HepG2 (cell line): Measurements from ENCODE around the gene MIA3. TPM values are rescaled to one million over a fixed set of nuclear protein-coding genes. Genes with fewer than 3 reads are reported as not detected.

Experiments
- ATAC-seq: fragments of 200-7000 bp; cut with Tn5 transposase; 3 replicates; pipeline ENCODE4 v1.9.1; 2020; ENCODE audit warnings: mild to moderate bottlenecking, moderate library complexity
- BruUV-seq: library from RNA; stranded (reverse); fragments of 400-500 nt; replicated peaks from 2 replicates; lab custom pipeline; 2021; lab: Mats Ljungman, UMichigan
- CTCF ChIA-PET: fragments of 300-600 bp; formaldehyde crosslinking; extraction: SDS; loops from one replicate; lab custom pipeline; 2021; ENCODE audit warnings: low total read pairs, inconsistent platforms, low intra/inter-chr PET ratio; lab: Yijun Ruan, JAX
- POLR2A ChIA-PET: fragments of 350-600 bp; sonication (Branson Sonifier 250); formaldehyde crosslinking; loops from one replicate; lab custom pipeline; 2020; ENCODE audit warnings: antibody characterized with exemption, inconsistent platforms; lab: Yijun Ruan, JAX
- DNase-seq: peaks from one replicate; pipeline ENCODE4 v3.0.0-alpha.2; 2015; ENCODE audit warnings: low spot score
- FAIRE-seq: peaks from 3 replicates; lab custom pipeline; 2011; peaks lifted over from hg19 to GRCh38; lab: Jason Lieb, UNC
- H2AFZ ChIP-seq: one replicate; pipeline ENCODE4 v1.6.1; 2011; ENCODE audit warnings: low read length, inconsistent platforms
- H3K27ac ChIP-seq: fragments of 300-600 bp; 3 replicates; pipeline ENCODE4 v1.8.0; 2011; ENCODE audit warnings: mixed run types, mild to moderate bottlenecking, mixed read lengths, low read length, inconsistent platforms; ENCODE audit not compliant: insufficient read depth; ENCODE audit errors: extremely low read length
- H3K27me3 ChIP-seq, 2 experiments: fragments of 200-600 bp in 1 of 2; 2 replicates in 1 of 2; 3 replicates in 1 of 2; pipeline versions ENCODE4 v1.6.0 to v1.8.0; 2011; ENCODE audit warnings: low read length in 2 of 2, mild to moderate bottlenecking in 2 of 2, moderate library complexity in 2 of 2, inconsistent platforms in 1 of 2; ENCODE audit not compliant: insufficient read depth in 2 of 2, control insufficient read depth in 1 of 2
- H3K36me3 ChIP-seq, 2 experiments: fragments of 200-600 bp in 1 of 2; replicated peaks in 1 of 2; 2 replicates in 1 of 2; 3 replicates in 1 of 2; pipeline versions ENCODE4 v1.5.1 to v1.8.0; 2011; ENCODE audit warnings: low read length in 2 of 2, inconsistent platforms in 1 of 2; ENCODE audit not compliant: insufficient read depth in 2 of 2, control insufficient read depth in 1 of 2
- H3K4me1 ChIP-seq: 2 replicates; pipeline ENCODE4 v1.5.1; 2012; ENCODE audit warnings: low read length, inconsistent platforms; ENCODE audit not compliant: insufficient read depth
- H3K4me2 ChIP-seq: 2 replicates; pipeline ENCODE4 v1.6.0; 2011; ENCODE audit warnings: low read depth, low read length, inconsistent platforms
- H3K4me3 ChIP-seq, 3 experiments: fragments of 200-600 bp in 1 of 3; sonication (generic), shearing (Covaris generic) in 1 of 3; replicated peaks in 1 of 3; 2 replicates each; pipeline ENCODE4 v1.5.1; 2011 to 2016; ENCODE audit warnings: low read length in 3 of 3, inconsistent platforms in 2 of 3, low read depth in 2 of 3, mild to moderate bottlenecking in 2 of 3, control low read depth in 1 of 3, mixed read lengths in 1 of 3; ENCODE audit not compliant: insufficient read depth in 1 of 3
- H3K79me2 ChIP-seq: one replicate; pipeline ENCODE4 v1.6.1; 2011; ENCODE audit warnings: low read length, inconsistent platforms; ENCODE audit not compliant: insufficient read depth
- H3K9ac ChIP-seq: 2 replicates; pipeline ENCODE4 v1.6.0; 2011; ENCODE audit warnings: mild to moderate bottlenecking, low read depth, low read length, inconsistent platforms; ENCODE audit not compliant: insufficient read depth
- H3K9me3 ChIP-seq: 2 replicates; pipeline ENCODE4 v1.5.1; 2012; ENCODE audit warnings: mild to moderate bottlenecking, low read length
- H4K20me1 ChIP-seq: 2 replicates; pipeline ENCODE4 v1.6.0; 2011; ENCODE audit warnings: inconsistent platforms, mild to moderate bottlenecking, low read length, moderate library complexity; ENCODE audit not compliant: insufficient read depth
- SALL1 ChIP-seq: sonication (generic); formaldehyde crosslinking; IDR thresholded peaks from 2 replicates; pipeline ENCODE4 v1.8.0; 2022; ENCODE audit warnings: mild to moderate bottlenecking, missing genetic modification reagents
- WGBS: methylation state at CpG from one replicate; pipeline ENCODE4 v1.1.6; 2017; ENCODE audit warnings: low lambda C conversion rate; 5-methylcytosine and 5-hydroxymethylcytosine counted together
- in situ Hi-C: cut with HindIII; loops from 2 replicates; pipeline ENCODE4 v1.10.0; 2017; ENCODE audit warnings: low pct_unique_long_range_greater_than_20kb; ENCODE audit not compliant: extremely low pct_ligation_motif_present
- intact Hi-C: fragments of 100-400 bp; cut with micrococcal nuclease; formaldehyde crosslinking; loops from one replicate; pipeline ENCODE4 v1.10.0; 2022; ENCODE audit not compliant: unreplicated experiment
- polyA plus RNA-seq, 8 experiments: library from polyadenylated mRNA; depleted of rRNA in 3 of 8; stranded (reverse) in 7 of 8; unstranded in 1 of 8; fragments of >200 nt; fragmentation: Illumina TruSeq in 4 of 8; extraction: Trizol in 4 of 8; gene quantifications; 2 replicates each; pipeline versions ENCODE4 v1.2.1 to v1.2.3, GENCODE V29; 2011 to 2016; ENCODE audit warnings: low read depth in 4 of 8, missing spikeins in 1 of 8, mixed read lengths in 1 of 8; ENCODE audit not compliant: insufficient read depth in 1 of 8
- total RNA-seq, 5 experiments: library from RNA; depleted of rRNA; stranded (reverse); fragments of >200 nt; fragmentation: Illumina TruSeq; extraction: Trizol; gene quantifications; 2 replicates each; pipeline ENCODE4 v1.2.3, GENCODE V29; 2016; ENCODE audit warnings: low read depth in 1 of 5
- TF ChIP-seq, protein P1 (sequence below): sonication (generic); formaldehyde crosslinking; IDR thresholded peaks from 2 replicates; pipeline ENCODE4 v1.5.1; 2020; ENCODE audit warnings: mild to moderate bottlenecking, missing genetic modification reagents, borderline replicate concordance

Gene MIA3
- total and polyA plus RNA-seq, 2 of the 13 experiments (the other 11 are each of a cell fraction or from before 2014, with no cell fraction given): 45.6 to 48.7 TPM

DNA sequence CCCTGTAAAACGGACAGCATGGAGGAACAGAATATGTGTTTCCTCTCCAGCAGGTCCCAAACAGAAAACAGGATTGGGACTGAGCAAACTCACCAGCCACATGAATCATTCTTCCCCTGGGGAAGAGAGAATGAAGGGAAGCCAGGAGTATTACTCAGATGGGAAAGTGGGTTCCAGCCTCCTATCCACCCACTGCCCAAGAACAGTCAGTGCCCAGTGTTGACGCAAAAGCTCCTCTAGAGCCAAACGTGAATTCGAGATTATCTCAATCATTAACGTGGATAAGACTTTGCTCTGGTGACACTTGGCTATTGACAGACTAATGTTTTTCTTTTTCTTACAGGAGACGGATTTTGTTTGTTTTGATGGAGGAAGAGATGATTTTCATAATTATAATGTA, 9.3 kb downstream of the MIA3 start:
- Histone ChIP-seq H3K27ac (no peak overlapping the region), H3K27me3 (no peaks in the 10 kb centered on the region; a peak in 1 of 5 replicates), H3K4me2 (no peak overlapping the region), H4K20me1 (no peaks in the 10 kb centered on the region), H3K4me1 (no peaks in the 10 kb centered on the region), H3K9me3 (no peaks in the 10 kb centered on the region), H3K79me2 (no peaks in the 10 kb centered on the region), H2AFZ (no peak overlapping the region), H3K36me3 (peaks cover 18 to 90% of the 10 kb centered on the region in 2 experiments), H3K4me3 (no peak overlapping the region), H3K9ac (no peak overlapping the region)
- intact Hi-C loops: no loop called here
- no TSS peak for BruUV-seq
- 91% methylated on average over 6 of the region's 6 CpGs for WGBS
- TF ChIP-seq SALL1 (CRISPR knock-in tag): no peak
- TF ChIP-seq, protein P1, sequence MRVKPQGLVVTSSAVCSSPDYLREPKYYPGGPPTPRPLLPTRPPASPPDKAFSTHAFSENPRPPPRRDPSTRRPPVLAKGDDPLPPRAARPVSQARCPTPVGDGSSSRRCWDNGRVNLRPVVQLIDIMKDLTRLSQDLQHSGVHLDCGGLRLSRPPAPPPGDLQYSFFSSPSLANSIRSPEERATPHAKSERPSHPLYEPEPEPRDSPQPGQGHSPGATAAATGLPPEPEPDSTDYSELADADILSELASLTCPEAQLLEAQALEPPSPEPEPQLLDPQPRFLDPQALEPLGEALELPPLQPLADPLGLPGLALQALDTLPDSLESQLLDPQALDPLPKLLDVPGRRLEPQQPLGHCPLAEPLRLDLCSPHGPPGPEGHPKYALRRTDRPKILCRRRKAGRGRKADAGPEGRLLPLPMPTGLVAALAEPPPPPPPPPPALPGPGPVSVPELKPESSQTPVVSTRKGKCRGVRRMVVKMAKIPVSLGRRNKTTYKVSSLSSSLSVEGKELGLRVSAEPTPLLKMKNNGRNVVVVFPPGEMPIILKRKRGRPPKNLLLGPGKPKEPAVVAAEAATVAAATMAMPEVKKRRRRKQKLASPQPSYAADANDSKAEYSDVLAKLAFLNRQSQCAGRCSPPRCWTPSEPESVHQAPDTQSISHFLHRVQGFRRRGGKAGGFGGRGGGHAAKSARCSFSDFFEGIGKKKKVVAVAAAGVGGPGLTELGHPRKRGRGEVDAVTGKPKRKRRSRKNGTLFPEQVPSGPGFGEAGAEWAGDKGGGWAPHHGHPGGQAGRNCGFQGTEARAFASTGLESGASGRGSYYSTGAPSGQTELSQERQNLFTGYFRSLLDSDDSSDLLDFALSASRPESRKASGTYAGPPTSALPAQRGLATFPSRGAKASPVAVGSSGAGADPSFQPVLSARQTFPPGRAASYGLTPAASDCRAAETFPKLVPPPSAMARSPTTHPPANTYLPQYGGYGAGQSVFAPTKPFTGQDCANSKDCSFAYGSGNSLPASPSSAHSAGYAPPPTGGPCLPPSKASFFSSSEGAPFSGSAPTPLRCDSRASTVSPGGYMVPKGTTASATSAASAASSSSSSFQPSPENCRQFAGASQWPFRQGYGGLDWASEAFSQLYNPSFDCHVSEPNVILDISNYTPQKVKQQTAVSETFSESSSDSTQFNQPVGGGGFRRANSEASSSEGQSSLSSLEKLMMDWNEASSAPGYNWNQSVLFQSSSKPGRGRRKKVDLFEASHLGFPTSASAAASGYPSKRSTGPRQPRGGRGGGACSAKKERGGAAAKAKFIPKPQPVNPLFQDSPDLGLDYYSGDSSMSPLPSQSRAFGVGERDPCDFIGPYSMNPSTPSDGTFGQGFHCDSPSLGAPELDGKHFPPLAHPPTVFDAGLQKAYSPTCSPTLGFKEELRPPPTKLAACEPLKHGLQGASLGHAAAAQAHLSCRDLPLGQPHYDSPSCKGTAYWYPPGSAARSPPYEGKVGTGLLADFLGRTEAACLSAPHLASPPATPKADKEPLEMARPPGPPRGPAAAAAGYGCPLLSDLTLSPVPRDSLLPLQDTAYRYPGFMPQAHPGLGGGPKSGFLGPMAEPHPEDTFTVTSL (CRISPR knock-in tag): no peak
- ChIA-PET POLR2A (no interaction called here), CTCF (no interaction called here)
- no peak for DNase-seq
- FAIRE-seq: no peak
- no peak for ATAC-seq
- in situ Hi-C loops: no loop called here
